ENCODE data around the gene ZBTB16. TPM values are rescaled to one million over a fixed set of nuclear protein-coding genes. Genes with fewer than 3 reads are reported as not detected.

The ZBTB16 gene
- total and polyA plus RNA-seq, 2 experiments from 2014 or later, result 8.7 to 10.5 TPM

DNA sequence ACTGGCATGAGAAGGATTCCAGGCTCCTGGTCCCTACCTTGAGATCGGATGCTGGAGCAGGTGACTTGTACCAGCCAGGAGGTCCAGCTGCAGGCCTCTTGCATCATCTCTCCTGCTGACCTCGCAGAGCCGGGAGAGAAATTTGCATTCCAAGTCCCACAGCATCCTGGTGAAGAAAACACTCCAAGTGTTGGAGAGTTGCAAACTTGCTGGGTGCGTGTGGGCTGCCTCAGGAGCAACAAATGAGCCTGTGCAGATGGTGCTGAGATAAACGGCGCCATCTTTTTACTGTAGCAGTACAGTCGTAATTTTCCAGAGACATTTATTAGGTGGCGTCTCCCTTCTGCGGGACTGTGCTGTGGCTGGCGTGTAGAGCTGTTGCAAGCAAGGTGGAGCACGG lies 32.1 kb upstream of the ZBTB16 start:
- Histone ChIP-seq H3K4me3 (no peak overlapping the region), H3K27ac (no peak overlapping the region), H3K36me3 (no peaks in the 10 kb centered on the region), H3K27me3 (peaks cover 45% of the 10 kb centered on the region), H3K9me3 (ENCODE audit: low read depth) (no peaks in the 10 kb centered on the region), H3K4me1 (ENCODE audit: low read depth) (no peaks in the 10 kb centered on the region)
- no peak for TF ChIP-seq CTCF (IDR thresholded peaks at IDR 0.05; ENCODE audit: low read depth, low read length)
- no peak for DNase-seq (ENCODE audit: low read depth in 1 of 2, low spot score in 1 of 2)

- Histone ChIP-seq H3K4me3 (no peak overlapping the region), H3K27ac (no peak overlapping the region), H3K4me1 (ENCODE audit: low read depth) (no peaks in the 10 kb centered on the region), H3K36me3 (no peaks in the 10 kb centered on the region), H3K27me3 (peaks cover 45% of the 10 kb centered on the region), H3K9me3 (ENCODE audit: low read depth) (no peaks in the 10 kb centered on the region)
- peak in 1 of 2 donors; percentile 29 for DNase-seq (ENCODE audit: low read depth in 1 of 2, low spot score in 1 of 2)
- peak; percentile 18 for TF ChIP-seq CTCF (IDR thresholded peaks at IDR 0.05; ENCODE audit: low read depth, low read length)
These were observed 31.6 kb upstream of the ZBTB16 start for GRCh38 chr11:114027926-114028325.

DNA sequence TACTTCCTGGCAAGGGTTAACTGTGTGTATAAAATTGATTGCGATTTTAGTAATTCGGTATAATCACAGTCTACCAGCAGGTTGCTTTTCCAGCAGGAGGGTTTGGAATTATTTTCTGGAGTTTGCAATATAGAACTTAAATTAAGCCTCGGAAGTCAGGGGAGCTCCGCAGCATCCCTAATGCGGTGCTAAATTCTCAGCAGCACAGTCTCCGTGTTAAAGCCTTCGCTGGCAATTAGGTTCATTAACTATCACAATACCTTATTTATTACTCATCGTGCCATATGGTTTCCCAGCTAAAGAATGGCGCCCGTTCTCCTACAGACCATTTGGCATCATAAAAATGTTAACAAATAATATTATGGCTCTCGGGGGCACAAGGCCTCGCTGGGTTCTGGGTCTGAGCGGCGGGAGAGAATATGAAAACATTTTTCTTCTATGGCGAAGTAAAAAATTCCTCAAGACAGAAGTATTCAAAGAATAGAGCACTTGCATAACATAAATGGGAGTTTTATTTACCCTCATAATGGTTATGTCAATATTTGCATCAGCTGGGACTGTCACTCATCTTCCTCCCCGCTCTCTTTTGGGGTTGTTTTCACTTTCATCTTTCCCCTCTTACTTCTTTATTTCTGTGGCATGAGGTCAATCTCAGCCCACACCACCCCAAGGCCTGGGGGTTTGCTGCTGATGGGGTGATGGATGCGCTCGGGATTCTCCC lies 28.1 kb upstream of the ZBTB16 start:
- Histone ChIP-seq H3K27ac (no peak overlapping the region), H3K4me3 (no peak overlapping the region), H3K27me3 (peaks cover 45% of the 10 kb centered on the region), H3K9me3 (ENCODE audit: low read depth) (no peaks in the 10 kb centered on the region), H3K36me3 (no peaks in the 10 kb centered on the region), H3K4me1 (ENCODE audit: low read depth) (no peaks in the 10 kb centered on the region)
- no peak for DNase-seq (ENCODE audit: low read depth in 1 of 2, low spot score in 1 of 2)
- no peak for TF ChIP-seq CTCF (IDR thresholded peaks at IDR 0.05; ENCODE audit: low read depth, low read length)

DNA sequence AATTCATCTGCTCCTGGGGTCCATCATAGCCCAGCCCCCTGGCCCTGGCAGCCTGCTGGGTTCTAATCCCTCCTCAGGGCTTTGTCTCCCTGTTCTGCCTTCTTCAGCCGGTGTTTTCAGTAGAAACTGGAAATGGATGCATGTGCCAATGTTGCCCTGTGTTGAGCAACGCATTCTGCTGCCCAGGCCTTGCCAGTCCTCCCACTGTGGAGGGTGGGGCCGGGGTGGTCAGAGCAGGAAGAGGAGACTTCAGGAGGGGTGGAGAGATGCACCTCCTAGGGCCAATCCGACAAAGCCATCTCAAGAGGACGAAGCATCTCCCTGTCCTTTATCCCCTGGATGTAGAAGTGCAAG lies 27.6 kb upstream of the ZBTB16 start:
- H3K9me3 ChIP-seq (ENCODE audit: low read depth), result no peaks in the 10 kb centered on the region
- H3K27ac ChIP-seq, result no peak overlapping the region
- no peaks in the 10 kb centered on the region for H3K4me1 ChIP-seq (ENCODE audit: low read depth)
- H3K27me3 ChIP-seq, result peaks cover 43% of the 10 kb centered on the region
- DNase-seq (ENCODE audit: low read depth in 1 of 2, low spot score in 1 of 2), result no peak
- H3K4me3 ChIP-seq, result no peak overlapping the region
- H3K36me3 ChIP-seq, result no peaks in the 10 kb centered on the region
- TF ChIP-seq CTCF (IDR thresholded peaks at IDR 0.05; ENCODE audit: low read depth, low read length), result no peak

- Histone ChIP-seq H3K9me3 (ENCODE audit: low read depth) (no peaks in the 10 kb centered on the region), H3K4me1 (ENCODE audit: low read depth) (no peaks in the 10 kb centered on the region), H3K27ac (no peak overlapping the region), H3K4me3 (no peak overlapping the region), H3K27me3 (peaks cover 44% of the 10 kb centered on the region), H3K36me3 (no peaks in the 10 kb centered on the region)
- no peak for DNase-seq (ENCODE audit: low read depth in 1 of 2, low spot score in 1 of 2)
- no peak for TF ChIP-seq CTCF (IDR thresholded peaks at IDR 0.05; ENCODE audit: low read depth, low read length)
These were observed 26.4 kb upstream of the ZBTB16 start for GRCh38 chr11:114033066-114033465.

Measured in cardiac muscle cell (in vitro differentiated cells and primary cell).